ENCODE data around the gene CHSY3. TPM values are rescaled to one million over a fixed set of nuclear protein-coding genes. Genes with fewer than 3 reads are reported as not detected.

CHSY3 gene
- total and polyA plus RNA-seq, 7 donors: 0.33 to 2.9 (median 0.67) TPM

- Histone ChIP-seq H3K27me3 (ENCODE audit: insufficient read depth in 3 of 3, low read length in 2 of 3) (no peaks in the 10 kb centered on the region), H3K27ac (no peak overlapping the region), H3K4me1 (no peaks in the 10 kb centered on the region), H3K9me3 (no peaks in the 10 kb centered on the region), H3K4me3 (no peak overlapping the region), H3K36me3 (ENCODE audit: insufficient read depth in 1 of 2, low read depth in 1 of 2) (no peaks in the 10 kb centered on the region)
- 61 to 71% (median 64%) methylated on average over 5 of the region's 5 CpGs for WGBS, 3 donors
- DNase-seq: no peak
- intact Hi-C loops (cut with DNase I): loop anchor here in 1 of 2 donors (10.0 kb wide), 1 partner anchor 998 kb away; no protein-coding TSS in a partner anchor
- no peak for ATAC-seq
- TF ChIP-seq CTCF (IDR thresholded peaks at IDR 0.05): no peak
Measured at GRCh38 chr5:130116462-130116861, 212.2 kb downstream of the CHSY3 start.

- intact Hi-C loops (cut with DNase I): loop anchor here in 1 of 2 donors (10.0 kb wide), 1 partner anchor 998 kb away; no protein-coding TSS in a partner anchor
- ATAC-seq: no peak
- Histone ChIP-seq H3K4me1 (no peaks in the 10 kb centered on the region), H3K36me3 (ENCODE audit: insufficient read depth in 1 of 2, low read depth in 1 of 2) (no peaks in the 10 kb centered on the region), H3K9me3 (no peaks in the 10 kb centered on the region), H3K4me3 (no peak overlapping the region), H3K27ac (no peak overlapping the region), H3K27me3 (ENCODE audit: insufficient read depth in 3 of 3, low read length in 2 of 3) (no peaks in the 10 kb centered on the region)
- WGBS, 3 donors: 77 to 89% (median 83%) methylated on average over 1 of the region's 1 CpG
- no peak for TF ChIP-seq CTCF (IDR thresholded peaks at IDR 0.05)
- DNase-seq: no peak
Measured at GRCh38 chr5:130116972-130117371, 212.7 kb downstream of the CHSY3 start.

- H3K27ac ChIP-seq: no peak overlapping the region
- TF ChIP-seq CTCF (IDR thresholded peaks at IDR 0.05): no peak
- no peaks in the 10 kb centered on the region for H3K9me3 ChIP-seq
- ATAC-seq (no peak), DNase-seq (no peak)
- WGBS, 3 donors: 92 to 98% (median 92%) methylated on average over 1 of the region's 1 CpG
- no peaks in the 10 kb centered on the region for H3K27me3 ChIP-seq (ENCODE audit: insufficient read depth in 3 of 3, low read length in 2 of 3)
- no peak overlapping the region for H3K4me3 ChIP-seq
- no peaks in the 10 kb centered on the region for H3K36me3 ChIP-seq (ENCODE audit: insufficient read depth in 1 of 2, low read depth in 1 of 2)
- H3K4me1 ChIP-seq: no peaks in the 10 kb centered on the region
- intact Hi-C loops (cut with DNase I): no loop called here
Measured at GRCh38 chr5:130126746-130127145, 222.5 kb downstream of the CHSY3 start.

GRCh38 chr5:130135506-130135905, 231.2 kb downstream of the CHSY3 start:
- 69 to 74% (median 70%) methylated on average over 2 of the region's 2 CpGs for WGBS, 3 donors
- Histone ChIP-seq H3K4me1 (no peaks in the 10 kb centered on the region), H3K9me3 (no peaks in the 10 kb centered on the region), H3K27ac (no peak overlapping the region), H3K36me3 (ENCODE audit: insufficient read depth in 1 of 2, low read depth in 1 of 2) (no peaks in the 10 kb centered on the region), H3K27me3 (ENCODE audit: insufficient read depth in 3 of 3, low read length in 2 of 3) (no peaks in the 10 kb centered on the region), H3K4me3 (no peak overlapping the region)
- no peak for TF ChIP-seq CTCF (IDR thresholded peaks at IDR 0.05)
- ATAC-seq (peak in 3 of 4 donors; percentile 45 to 66 (median 48)), DNase-seq (no peak)
- intact Hi-C loops (cut with DNase I): no loop called here

- Histone ChIP-seq H3K36me3 (ENCODE audit: insufficient read depth in 1 of 2, low read depth in 1 of 2) (no peaks in the 10 kb centered on the region), H3K4me3 (no peak overlapping the region), H3K9me3 (no peaks in the 10 kb centered on the region), H3K4me1 (no peaks in the 10 kb centered on the region), H3K27ac (no peak overlapping the region), H3K27me3 (ENCODE audit: insufficient read depth in 3 of 3, low read length in 2 of 3) (no peaks in the 10 kb centered on the region)
- ATAC-seq (no peak), DNase-seq (no peak)
- intact Hi-C loops (cut with DNase I): no loop called here
- no peak for TF ChIP-seq CTCF (IDR thresholded peaks at IDR 0.05)
Measured at GRCh38 chr5:130136300-130136699, 232.0 kb downstream of the CHSY3 start.
